Left ventricle myocardium inferior (tissue), 1 donor: ENCODE measurements around the gene TMIE. TPM values are rescaled to one million over a fixed set of nuclear protein-coding genes. Genes with fewer than 3 reads are reported as not detected.
"Not testable (repeated sequence)": the region's sequence is repeated elsewhere in the genome, so short reads cannot be mapped to it uniquely, and the experiment has no call there.

Source experiments
- DNase-seq: peaks from one replicate; pipeline ENCODE4 v3.0.0-alpha.2; 2020
- H3K27ac ChIP-seq: fragments of 200-600 bp; replicated peaks from 2 replicates; pipeline ENCODE4 v1.8.0; 2021
- H3K27me3 ChIP-seq: fragments of 200-600 bp; 2 replicates; pipeline ENCODE4 v1.8.0; 2021; ENCODE audit warnings: low read depth
- H3K36me3 ChIP-seq: fragments of 200-600 bp; 2 replicates; pipeline ENCODE4 v1.8.0; 2021
- H3K4me1 ChIP-seq: fragments of 200-600 bp; 2 replicates; pipeline ENCODE4 v1.8.0; 2021
- H3K4me3 ChIP-seq: fragments of 200-600 bp; 2 replicates; pipeline ENCODE4 v1.8.0; 2021; ENCODE audit warnings: mild to moderate bottlenecking, moderate library complexity
- H3K9me3 ChIP-seq: fragments of 200-600 bp; replicated peaks from 2 replicates; pipeline ENCODE4 v1.8.0; 2021
- intact Hi-C: fragments of 100-400 bp; cut with micrococcal nuclease; formaldehyde crosslinking; loops from one replicate; pipeline ENCODE4 v1.11.0; 2022
- total RNA-seq: library from RNA; stranded (reverse); fragmentation: NEBNext Ultra II Directional; extraction: Animal tissue kit (Norgen Biotek cat#: 25700); gene quantifications from one replicate; pipeline ENCODE4 v1.2.1, GENCODE V29; 2021
- TF ChIP-seq, protein P1 (sequence below): fragments of 200-600 bp; IDR thresholded peaks from 2 replicates; pipeline ENCODE4 v1.8.0; 2021; ENCODE audit warnings: antibody characterized with exemption, mild to moderate bottlenecking, borderline replicate concordance
- donor health status: DM: no; HTN: yes; CAD: no; lungs with severe emphysema.

Gene TMIE
- total RNA-seq, 1 donor from 2014 or later, result 1.5 TPM

DNA sequence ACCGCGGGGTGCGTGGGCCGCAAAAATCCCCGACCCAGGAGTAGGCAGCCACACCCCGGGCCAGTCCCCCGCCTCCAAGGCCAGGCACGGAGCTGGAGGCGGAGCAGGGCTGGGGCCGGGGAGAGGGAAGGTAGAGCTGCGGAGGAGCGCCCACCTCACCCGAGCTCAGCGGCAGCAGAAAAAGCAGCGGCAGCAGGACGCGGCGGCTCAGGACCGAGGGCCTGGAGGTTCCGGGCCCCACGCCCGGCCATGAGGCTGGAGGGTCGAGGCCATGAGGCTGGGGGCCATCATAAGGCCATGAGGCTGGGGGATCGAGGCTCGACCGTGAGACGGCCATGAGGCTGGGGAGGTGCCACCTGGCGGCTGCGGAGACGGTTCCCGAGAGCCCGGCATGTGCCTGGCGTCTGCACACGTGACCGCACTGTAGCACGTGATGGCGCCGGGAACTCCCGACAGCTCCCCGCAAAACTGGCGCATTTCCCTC lies 49.4 kb downstream of the TMIE start:
- H3K9me3 ChIP-seq, result no peaks in the 10 kb centered on the region
- no peaks in the 10 kb centered on the region for H3K4me1 ChIP-seq
- TF ChIP-seq, protein P1, sequence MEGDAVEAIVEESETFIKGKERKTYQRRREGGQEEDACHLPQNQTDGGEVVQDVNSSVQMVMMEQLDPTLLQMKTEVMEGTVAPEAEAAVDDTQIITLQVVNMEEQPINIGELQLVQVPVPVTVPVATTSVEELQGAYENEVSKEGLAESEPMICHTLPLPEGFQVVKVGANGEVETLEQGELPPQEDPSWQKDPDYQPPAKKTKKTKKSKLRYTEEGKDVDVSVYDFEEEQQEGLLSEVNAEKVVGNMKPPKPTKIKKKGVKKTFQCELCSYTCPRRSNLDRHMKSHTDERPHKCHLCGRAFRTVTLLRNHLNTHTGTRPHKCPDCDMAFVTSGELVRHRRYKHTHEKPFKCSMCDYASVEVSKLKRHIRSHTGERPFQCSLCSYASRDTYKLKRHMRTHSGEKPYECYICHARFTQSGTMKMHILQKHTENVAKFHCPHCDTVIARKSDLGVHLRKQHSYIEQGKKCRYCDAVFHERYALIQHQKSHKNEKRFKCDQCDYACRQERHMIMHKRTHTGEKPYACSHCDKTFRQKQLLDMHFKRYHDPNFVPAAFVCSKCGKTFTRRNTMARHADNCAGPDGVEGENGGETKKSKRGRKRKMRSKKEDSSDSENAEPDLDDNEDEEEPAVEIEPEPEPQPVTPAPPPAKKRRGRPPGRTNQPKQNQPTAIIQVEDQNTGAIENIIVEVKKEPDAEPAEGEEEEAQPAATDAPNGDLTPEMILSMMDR, result no peak
- intact Hi-C loops, result no loop called here
- H3K27ac ChIP-seq, result no peak overlapping the region
- H3K4me3 ChIP-seq, result no peak overlapping the region
- H3K27me3 ChIP-seq, result no peaks in the 10 kb centered on the region
- no peaks in the 10 kb centered on the region for H3K36me3 ChIP-seq
- DNase-seq, result no peak

DNA sequence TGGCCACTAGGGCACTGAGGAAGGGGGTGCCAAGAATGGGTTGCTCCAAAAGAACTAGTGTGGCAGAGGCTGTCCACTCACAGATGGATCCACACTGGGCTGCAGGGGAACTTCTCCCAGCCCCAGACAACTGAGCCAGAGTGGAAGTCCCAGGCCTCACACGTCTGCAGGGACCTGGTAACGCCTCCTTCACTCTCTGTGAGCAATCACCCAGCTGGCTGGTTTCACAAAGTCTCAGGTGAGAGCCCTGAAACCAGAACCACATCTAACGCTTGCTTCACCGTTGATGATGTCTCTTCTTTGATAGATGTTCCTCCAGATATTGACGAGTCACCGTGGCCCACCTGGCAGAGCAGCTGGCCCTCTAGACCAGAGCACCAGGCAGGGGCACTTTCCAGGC lies 51.9 kb downstream of the TMIE start:
- H3K36me3 ChIP-seq, H3K9me3 ChIP-seq, H3K27ac ChIP-seq, DNase-seq, intact Hi-C loops, H3K4me3 ChIP-seq, H3K4me1 ChIP-seq, H3K27me3 ChIP-seq: not testable (repeated sequence)

DNA sequence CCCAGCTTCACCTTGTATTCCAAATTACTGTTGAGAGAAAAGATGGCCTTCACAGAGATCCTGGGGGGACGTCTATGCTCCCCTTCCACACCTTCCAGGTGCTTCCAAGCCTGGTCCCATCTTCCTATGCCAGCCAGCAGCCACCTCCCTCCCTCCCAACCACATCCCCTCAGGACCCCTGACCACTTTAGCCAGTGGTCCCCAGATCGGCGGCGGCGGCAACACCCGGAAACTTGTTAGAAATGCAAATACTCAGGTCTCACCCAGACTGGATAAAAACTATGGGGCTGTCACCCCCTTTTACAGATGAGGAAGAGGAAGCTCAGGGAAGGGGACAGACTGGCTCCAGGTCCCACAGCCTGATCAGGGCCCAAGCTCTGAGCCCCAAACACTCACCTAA lies 54.5 kb downstream of the TMIE start:
- peaks cover 3% of the 10 kb centered on the region for H3K4me1 ChIP-seq
- no peaks in the 10 kb centered on the region for H3K9me3 ChIP-seq
- H3K27ac ChIP-seq, result no peak overlapping the region
- no peaks in the 10 kb centered on the region for H3K27me3 ChIP-seq
- no peaks in the 10 kb centered on the region for H3K36me3 ChIP-seq
- intact Hi-C loops, result no loop called here
- TF ChIP-seq, protein P1, result no peak
- no peak for DNase-seq
- H3K4me3 ChIP-seq, result no peak overlapping the region

DNA sequence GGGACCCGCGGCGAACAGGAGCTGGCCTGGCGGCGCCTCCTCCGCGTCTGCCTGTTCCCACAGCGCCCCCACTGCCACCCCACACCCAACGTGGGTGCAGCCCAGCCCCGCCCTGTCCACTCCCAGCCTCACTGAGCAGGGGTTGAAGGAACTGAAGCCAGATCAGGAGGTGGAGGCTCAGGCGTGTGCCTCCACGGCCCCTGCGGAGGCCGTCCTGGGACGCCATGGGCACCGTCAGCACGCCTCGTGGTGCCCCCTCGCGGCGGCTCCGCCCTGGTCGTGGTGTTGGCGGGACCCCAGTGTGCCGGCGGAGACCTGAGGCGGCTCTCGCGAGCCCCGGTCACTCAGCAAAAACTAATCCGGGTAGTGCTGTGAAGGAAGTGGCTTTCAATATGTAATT lies 55.5 kb downstream of the TMIE start:
- H3K27me3 ChIP-seq, result no peaks in the 10 kb centered on the region
- intact Hi-C loops, result no loop called here
- no peak overlapping the region for H3K27ac ChIP-seq
- H3K36me3 ChIP-seq, result no peaks in the 10 kb centered on the region
- H3K4me1 ChIP-seq, result peaks cover 3% of the 10 kb centered on the region
- no peak overlapping the region for H3K4me3 ChIP-seq
- no peaks in the 10 kb centered on the region for H3K9me3 ChIP-seq
- TF ChIP-seq, protein P1, result no peak
- DNase-seq, result no peak

DNA sequence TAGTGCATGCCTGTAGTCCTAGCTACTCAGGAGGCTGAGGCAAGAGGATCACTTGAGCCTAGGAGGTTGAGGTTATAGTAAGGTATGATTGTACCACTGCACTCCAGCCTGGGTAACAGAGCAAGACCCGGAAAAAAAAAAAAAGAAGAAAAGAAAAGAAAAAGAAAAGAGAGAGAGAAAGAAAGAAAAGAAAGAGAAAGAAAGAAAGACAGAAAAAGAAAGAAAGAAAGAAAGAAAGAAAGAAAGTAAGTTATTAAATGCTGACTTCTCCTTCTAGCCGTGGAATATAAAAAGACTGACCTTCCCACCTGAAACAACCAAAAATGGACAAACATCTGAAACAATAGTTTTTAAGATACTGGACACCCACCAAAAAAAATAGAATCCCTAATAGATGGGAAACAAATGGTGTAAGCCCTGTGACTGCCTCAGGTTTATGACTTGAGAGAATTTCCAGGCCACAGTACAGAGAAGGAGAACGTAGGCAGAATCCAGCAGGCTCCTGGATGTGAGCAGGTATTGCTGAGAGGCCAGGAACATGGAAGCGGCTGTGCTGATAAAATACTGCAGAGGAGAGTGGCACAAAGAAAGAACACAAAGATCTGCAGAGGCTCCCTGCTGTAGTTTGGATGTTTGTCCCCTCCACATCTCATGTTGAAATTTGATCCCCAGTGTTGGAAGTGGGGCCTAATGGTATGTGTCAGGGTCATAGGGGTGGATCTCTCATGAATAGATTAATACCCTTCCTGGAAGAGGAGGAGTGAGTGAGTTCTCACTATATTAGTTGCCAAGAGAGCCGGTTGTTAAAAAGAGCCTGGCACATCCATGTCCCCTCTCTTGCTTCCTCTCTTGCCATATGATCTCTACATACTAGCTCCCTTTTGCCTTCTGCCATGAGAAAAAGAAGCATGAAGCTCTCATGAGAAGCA lies 58.3 kb downstream of the TMIE start:
- Histone ChIP-seq H3K27me3 (no peaks in the 10 kb centered on the region), H3K4me3 (no peak overlapping the region), H3K27ac (no peak overlapping the region), H3K4me1 (peaks cover 3% of the 10 kb centered on the region), H3K36me3 (no peaks in the 10 kb centered on the region), H3K9me3 (peaks cover 18% of the 10 kb centered on the region)
- intact Hi-C loops, result no loop called here
- DNase-seq, result no peak
- TF ChIP-seq, protein P1, result no peak

Other genes starting within 250 kb of the TMIE start
- gene LTF, start 236.5 kb upstream of the TMIE start, total RNA-seq, result 2.7 TPM
- not detected for gene RTP3, start 203.4 kb upstream of the TMIE start, total RNA-seq
- 114 TPM for gene LRRC2, start 135.1 kb upstream of the TMIE start, total RNA-seq
- gene FAM240A, start 88.9 kb upstream of the TMIE start, total RNA-seq, result not detected
- gene ALS2CL, start 7.7 kb upstream of the TMIE start, total RNA-seq, result 33.7 TPM
- 0.22 TPM for gene PRSS50, start 16.5 kb downstream of the TMIE start, total RNA-seq
- gene MYL3, start 162.1 kb downstream of the TMIE start, total RNA-seq, result 7,440 TPM
- gene PTH1R, start 176.3 kb downstream of the TMIE start, total RNA-seq, result 6.4 TPM